Progenitor cell of endocrine pancreas (in vitro differentiated cells): ENCODE data around the gene MSANTD1. TPM values are rescaled to one million over a fixed set of nuclear protein-coding genes. Genes with fewer than 3 reads are reported as not detected.
A peak's percentile ranks its signal among the peaks of the same experiment; 100 is the strongest.

ENCODE experiments used
- DNase-seq: peaks from one replicate; pipeline ENCODE4 v3.0.0; 2021; ENCODE audit warnings: low spot score; ENCODE audit not compliant: unreplicated experiment
- H3K27ac Mint-ChIP-seq: 2 replicates; pipeline ENCODE4 v1.8.0; 2021; ENCODE audit warnings: mild to moderate bottlenecking, moderate library complexity, mixed read lengths
- H3K27me3 Mint-ChIP-seq: 2 replicates; pipeline ENCODE4 v1.8.0; 2021; ENCODE audit warnings: mixed read lengths
- H3K36me3 Mint-ChIP-seq: 2 replicates; pipeline ENCODE4 v1.8.0; 2022; ENCODE audit warnings: mixed read lengths; ENCODE audit not compliant: insufficient read depth
- H3K4me1 Mint-ChIP-seq: 2 replicates; pipeline ENCODE4 v1.8.0; 2021; ENCODE audit warnings: low read depth, mixed read lengths
- H3K4me3 Mint-ChIP-seq: 2 replicates; pipeline ENCODE4 v1.8.0; 2021; ENCODE audit warnings: low read depth, mild to moderate bottlenecking, moderate library complexity, mixed read lengths
- H3K9me3 Mint-ChIP-seq: 2 replicates; pipeline ENCODE4 v1.8.0; 2021; ENCODE audit warnings: low read depth, mixed read lengths
- CTCF ChIP-seq: fragments of 200-600 bp; sonication (generic); IDR thresholded peaks from one replicate; pipeline ENCODE4 v1.5.0; 2021; ENCODE audit warnings: antibody characterized with exemption, mild to moderate bottlenecking; ENCODE audit not compliant: unreplicated experiment
- total RNA-seq: library from RNA; stranded (reverse); gene quantifications from 2 replicates; pipeline ENCODE4 v1.2.1, GENCODE V29; 2021

Gene MSANTD1
- total RNA-seq, 1 donor from 2014 or later: 2.1 TPM

GRCh38 chr4:3283916-3284315 is 35.0 kb downstream of the MSANTD1 start:
- H3K27me3 Mint-ChIP-seq: peaks cover 11% of the 10 kb centered on the region

DNA sequence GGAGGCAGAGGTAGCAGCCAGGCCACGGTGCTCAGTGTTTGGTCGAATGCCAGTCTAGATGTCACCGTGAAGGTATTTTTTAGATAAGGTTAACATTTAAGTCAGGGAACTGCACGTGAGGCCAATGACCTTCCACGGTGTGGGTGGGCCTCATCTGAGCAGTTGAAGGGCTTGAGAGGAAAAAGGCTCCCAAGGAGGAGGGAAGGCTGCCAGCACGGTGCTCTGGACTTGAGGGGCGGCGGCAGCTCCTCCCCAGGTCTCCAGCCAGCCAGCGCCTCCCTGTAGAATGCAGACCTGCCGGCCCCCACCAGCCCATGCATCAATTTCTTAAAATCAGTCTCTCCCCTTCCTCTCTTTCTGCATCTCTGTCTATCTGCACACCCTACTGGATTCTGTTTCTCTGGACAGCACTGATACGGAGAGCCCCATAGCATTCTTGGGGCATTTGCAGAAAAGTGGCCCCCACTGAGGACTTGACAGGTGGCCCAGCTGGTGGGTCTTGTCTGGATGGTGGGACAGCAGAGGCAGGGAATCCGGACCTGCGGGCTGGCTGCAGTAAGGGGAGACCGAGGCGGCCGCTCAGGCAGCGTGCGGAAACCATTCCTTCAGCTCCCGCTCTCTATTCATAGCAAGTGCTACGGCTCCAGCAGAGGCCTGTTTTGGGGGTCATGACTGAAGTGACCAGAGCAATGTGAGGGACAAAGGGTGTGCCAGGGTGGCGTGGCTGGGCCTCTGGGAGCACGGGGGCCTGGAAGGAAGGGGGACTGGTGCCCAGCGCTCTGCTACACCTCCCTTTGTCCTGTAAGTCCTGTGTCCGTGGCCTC is 36.0 kb downstream of the MSANTD1 start:
- H3K27ac Mint-ChIP-seq: no peak overlapping the region
- TF ChIP-seq CTCF: no peak
- H3K4me1 Mint-ChIP-seq: peaks cover 10% of the 10 kb centered on the region
- H3K9me3 Mint-ChIP-seq: peaks cover 4% of the 10 kb centered on the region
- peaks cover 11% of the 10 kb centered on the region for H3K27me3 Mint-ChIP-seq
- no peak overlapping the region for H3K4me3 Mint-ChIP-seq
- peaks cover 12% of the 10 kb centered on the region for H3K36me3 Mint-ChIP-seq
- peak; percentile 8 for DNase-seq

More at GRCh38 chr4:3283916-3284315, 35.0 kb downstream of the MSANTD1 start:
- Mint-ChIP-seq H3K9me3 (peaks cover 6% of the 10 kb centered on the region), H3K4me3 (no peak overlapping the region), H3K4me1 (peaks cover 10% of the 10 kb centered on the region), H3K27ac (no peak overlapping the region), H3K36me3 (peaks cover 12% of the 10 kb centered on the region)
- DNase-seq: no peak
- TF ChIP-seq CTCF: no peak

DNA sequence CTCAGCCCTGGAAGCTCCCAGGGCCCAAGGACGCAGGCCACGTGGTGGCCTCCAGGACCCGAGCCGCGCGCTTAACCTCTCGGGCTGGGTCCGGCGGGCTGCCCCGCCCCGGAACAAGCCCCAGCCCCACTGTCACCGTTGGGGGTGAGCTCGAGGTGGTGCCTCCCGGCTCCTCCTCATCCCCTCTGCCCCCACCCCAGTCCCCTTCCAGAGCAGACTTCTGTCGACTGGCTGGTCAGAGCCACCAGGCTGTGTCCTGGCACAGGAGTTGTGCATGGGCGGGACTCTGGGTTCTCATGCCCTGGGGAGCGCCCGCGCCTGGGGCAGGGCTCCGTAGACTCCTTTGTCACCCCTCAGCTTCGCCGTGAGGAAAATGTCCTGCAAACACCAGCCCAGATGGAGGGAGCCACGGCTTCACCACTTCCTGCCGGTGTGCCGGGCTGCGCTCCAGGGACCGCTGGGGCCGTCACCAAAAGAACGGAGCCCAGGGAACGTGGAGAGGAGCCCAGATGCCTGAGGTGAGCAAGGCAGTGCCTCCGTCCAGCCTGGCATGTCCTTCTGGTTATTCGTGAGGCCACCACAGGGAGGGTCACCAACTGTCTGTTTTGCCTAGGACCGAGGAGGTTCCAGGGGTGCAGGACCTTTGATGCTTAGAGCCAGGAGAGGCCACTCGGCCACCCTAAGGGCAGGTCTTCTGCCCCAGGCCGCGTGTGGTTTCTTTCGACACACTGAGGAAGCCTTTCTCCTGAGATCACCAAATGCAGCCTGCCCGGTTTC is 36.8 kb downstream of the MSANTD1 start:
- peaks cover 11% of the 10 kb centered on the region for H3K27me3 Mint-ChIP-seq
- TF ChIP-seq CTCF: no peak
- H3K4me3 Mint-ChIP-seq: no peak overlapping the region
- H3K4me1 Mint-ChIP-seq: peaks cover 10% of the 10 kb centered on the region
- peak; percentile 6 for DNase-seq
- peaks cover 4% of the 10 kb centered on the region for H3K9me3 Mint-ChIP-seq
- H3K27ac Mint-ChIP-seq: no peak overlapping the region
- peaks cover 11% of the 10 kb centered on the region for H3K36me3 Mint-ChIP-seq

GRCh38 chr4:3286335-3287175 is 37.6 kb downstream of the MSANTD1 start:
- no peak overlapping the region for H3K4me3 Mint-ChIP-seq
- peaks cover 6% of the 10 kb centered on the region for H3K36me3 Mint-ChIP-seq
- no peak overlapping the region for H3K27ac Mint-ChIP-seq
- H3K27me3 Mint-ChIP-seq: peaks cover 11% of the 10 kb centered on the region
- H3K9me3 Mint-ChIP-seq: peaks cover 4% of the 10 kb centered on the region
- DNase-seq: no peak
- H3K4me1 Mint-ChIP-seq: peaks cover 12% of the 10 kb centered on the region
- TF ChIP-seq CTCF: no peak
